ENCODE measurements around the gene INF2.
"Not testable (repeated sequence)": the region's sequence is repeated elsewhere in the genome, so short reads cannot be mapped to it uniquely, and the experiment has no call there.

INF2 gene

GRCh38 chr14:104717137-104717536 is 27.7 kb downstream of the INF2 start:
- no peak for DNase-seq

DNA sequence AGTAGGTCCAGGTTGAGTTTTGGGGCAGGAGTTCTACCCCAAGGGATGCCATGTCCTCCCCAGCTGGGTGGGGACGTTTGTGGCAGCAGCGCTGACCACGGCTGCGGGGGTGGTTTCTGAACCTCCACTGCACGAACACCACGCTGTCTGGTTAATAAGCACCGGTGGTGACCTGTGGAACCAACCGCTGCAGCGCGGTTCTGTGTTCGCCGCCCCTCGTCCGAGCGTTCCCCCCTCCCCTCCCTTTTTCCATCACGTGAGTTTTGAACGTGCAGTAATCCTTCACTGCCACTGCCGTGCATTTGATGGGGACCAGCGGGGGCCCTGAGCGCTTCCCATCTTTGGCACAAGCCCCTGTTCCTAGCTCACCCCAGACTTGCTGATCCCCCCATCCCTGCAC is 28.2 kb downstream of the INF2 start:
- no peak for DNase-seq

DNA sequence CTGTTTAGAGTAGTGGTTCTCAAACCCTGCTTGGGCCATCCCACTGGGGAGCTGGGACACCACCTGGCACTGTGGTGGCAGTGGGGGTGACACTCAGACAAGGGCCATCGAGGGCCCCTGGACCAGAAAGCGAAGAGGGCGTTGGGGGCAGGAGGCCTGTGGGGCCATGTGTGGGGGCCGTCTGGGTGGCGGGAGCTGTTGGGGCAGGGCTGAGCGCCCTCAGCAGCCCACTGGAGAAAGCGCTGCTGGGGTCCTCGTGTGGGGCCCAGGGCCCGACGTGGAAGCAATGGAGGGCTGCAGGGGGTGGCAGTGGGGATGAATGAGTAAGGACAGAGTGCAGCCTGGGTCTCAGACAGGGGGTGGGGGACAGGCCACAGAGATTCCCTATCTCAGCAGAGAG is 28.7 kb downstream of the INF2 start:
- DNase-seq: no peak

DNA sequence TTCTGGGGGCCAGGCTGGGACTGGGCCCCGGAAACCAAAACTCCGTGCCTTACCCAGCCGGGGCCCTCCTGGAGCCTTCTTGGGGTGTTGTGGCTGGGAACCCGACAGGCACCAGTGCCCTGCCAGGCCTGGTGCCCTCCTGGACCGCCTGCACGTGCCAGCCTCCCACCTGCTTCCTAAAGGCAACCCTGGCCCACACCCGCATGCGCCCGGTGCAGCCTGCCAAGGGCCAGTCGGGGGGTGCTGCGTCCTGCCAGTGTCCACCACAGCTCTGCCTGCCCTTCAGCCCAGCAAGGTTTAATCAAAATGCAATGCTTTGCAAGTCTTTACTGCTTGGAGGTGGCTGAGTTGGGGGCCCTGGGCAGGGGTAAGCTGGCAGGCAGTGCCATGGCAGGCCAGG is 29.5 kb downstream of the INF2 start:
- DNase-seq: no peak

DNA sequence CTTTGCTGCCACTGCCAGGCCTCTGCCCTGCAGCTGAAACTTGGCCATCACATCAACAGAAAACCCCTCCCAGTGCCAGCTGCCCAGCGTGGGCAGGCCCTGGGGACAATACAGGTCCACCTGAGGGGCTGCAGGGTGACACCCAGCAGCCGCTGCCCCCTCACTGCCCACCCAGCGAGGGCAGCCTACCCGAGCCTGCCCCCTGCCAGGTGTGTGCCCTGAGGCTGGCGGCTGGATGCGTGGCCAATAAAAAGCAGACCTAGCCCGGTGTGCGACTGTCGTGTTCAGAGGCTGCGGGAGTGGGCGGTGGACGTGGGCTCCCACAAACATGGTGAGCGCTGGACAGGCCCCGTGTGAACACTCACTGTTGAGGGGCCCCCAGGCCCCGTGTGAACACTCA is 29.9 kb downstream of the INF2 start:
- no peak for DNase-seq

DNA sequence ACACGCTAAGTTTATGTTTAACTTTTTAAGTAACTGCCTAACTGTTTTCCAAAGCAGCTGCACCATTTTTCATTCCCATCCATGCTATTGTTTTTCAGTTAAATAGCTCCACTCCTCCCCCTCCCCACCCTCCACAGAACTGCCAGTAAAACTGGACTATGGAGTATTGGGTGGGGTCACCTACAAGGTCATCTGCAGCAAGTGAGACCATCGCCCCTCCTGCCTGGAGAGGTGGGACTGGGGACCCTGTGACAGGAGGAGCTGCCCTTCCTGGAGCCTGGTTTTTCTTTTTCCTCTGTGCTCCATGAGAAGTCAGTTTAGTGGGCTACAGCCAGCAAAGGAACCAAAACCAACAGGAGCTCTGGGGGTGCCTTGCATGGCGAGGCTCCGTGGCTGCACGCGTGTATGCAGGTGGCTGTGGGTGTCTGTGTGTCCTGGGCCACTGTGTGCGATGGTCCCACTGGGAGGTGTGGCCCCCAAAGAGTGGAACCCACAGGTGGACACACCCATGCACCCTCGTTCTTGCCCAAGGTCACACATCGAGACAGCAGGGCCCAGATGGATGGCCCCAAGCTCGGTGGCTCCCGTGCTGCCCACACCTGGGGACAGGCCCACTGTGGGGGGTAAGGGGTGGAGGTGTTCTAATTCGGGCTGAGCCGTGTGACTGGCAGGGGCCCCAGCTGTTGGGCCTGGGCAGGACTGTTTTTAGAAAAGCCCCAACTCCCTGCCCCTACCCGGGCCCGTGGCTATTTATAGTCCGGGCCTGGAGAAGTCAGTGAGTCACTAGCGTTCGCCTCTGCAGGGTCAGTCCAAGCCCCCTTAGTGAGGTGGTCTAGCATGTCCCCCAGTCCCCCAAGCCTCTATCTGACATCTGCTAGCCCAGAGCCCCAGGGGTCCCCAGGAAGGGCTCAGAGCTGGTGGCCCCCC is 32.4 kb downstream of the INF2 start:
- DNase-seq: peak in 1 of 58 donors; percentile 24

DNA sequence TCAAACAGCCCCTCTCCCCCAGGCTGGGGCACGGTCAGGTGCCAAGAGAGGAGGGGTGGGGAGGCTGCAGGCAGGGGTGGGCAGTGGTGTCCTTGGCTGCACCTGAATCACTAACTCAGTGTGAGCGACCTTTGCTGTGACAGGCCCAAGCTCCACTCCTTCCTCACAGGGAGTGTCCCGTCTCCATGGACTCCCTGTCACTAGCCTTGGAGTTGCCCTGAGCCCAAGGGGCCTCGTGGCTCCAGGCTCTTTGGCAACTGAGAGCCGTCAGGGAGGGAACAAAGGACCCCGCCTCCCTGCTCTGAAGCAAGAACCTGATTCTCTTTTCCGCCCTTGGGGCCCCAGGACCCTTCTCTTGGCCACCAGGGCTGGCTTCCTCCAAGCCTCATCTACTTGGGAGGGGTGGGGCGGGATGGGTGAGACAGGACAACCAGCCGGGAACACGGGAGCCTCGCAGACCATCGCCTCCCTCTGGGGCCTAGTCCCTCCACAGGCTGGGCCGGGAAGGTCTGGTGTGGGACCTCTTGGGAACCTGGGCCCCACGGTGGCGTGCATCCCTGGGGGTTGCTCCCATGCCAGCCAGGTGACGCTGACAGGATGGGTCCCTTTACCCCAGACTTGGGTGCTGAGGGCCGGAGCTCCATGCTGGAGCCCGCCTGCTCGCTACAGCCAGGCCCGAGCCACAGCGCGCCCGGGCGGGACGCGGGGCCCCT is 33.7 kb downstream of the INF2 start:
- peak in 1 of 58 donors; percentile 30 for DNase-seq

DNA sequence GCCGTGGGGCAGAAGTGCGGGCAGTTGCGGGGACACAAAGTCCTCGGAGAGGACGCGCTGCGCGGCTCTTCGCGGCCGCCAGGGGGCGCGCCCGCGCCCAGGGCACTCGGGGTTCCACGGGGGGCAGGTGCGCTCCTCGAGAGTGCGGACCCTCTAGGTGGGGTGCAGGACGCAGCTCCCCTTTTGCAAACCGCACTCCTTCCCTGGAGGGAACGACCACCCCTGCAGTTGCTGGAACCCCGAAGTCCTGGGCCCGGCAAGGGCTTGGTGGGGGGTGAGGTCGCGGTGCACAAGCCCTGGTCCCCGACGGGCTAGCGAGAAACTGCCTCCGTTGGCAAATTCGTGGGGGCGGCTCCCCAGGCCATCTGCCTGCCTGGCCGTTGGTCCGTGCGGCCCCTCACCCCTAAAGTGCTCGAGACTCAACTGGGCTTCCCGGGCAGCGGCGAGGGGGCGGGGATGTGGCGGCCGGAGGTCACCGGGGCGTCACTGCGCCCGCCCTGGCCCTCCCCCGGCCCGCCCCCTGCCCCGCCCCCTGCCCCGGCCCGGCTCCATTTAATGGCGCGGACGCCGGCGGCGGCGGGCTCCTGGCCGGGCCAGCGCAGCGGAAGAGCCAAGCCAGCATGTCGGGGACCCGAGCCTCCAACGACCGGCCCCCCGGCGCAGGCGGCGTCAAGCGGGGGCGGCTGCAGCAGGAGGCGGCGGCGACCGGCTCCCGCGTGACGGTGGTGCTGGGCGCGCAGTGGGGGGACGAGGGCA is 34.4 kb downstream of the INF2 start, which contains the start of gene ADSS1:
ADSS1 (plus strand) TSS at position 579 of the 756 bp plus-strand sequence; CDS start at position 621, 42 bp downstream.
- DNase-seq: peak in 40 of 58 donors; percentile 12 to 71 (median 47)

GRCh38 chr14:104724407-104724980 is 35.1 kb downstream of the INF2 start:
- peak in 9 of 58 donors; percentile 41 to 86 (median 57) for DNase-seq

GRCh38 chr14:104724981-104725771 is 35.8 kb downstream of the INF2 start:
- DNase-seq: peak in 25 of 58 donors; percentile 6 to 86 (median 43)

DNA sequence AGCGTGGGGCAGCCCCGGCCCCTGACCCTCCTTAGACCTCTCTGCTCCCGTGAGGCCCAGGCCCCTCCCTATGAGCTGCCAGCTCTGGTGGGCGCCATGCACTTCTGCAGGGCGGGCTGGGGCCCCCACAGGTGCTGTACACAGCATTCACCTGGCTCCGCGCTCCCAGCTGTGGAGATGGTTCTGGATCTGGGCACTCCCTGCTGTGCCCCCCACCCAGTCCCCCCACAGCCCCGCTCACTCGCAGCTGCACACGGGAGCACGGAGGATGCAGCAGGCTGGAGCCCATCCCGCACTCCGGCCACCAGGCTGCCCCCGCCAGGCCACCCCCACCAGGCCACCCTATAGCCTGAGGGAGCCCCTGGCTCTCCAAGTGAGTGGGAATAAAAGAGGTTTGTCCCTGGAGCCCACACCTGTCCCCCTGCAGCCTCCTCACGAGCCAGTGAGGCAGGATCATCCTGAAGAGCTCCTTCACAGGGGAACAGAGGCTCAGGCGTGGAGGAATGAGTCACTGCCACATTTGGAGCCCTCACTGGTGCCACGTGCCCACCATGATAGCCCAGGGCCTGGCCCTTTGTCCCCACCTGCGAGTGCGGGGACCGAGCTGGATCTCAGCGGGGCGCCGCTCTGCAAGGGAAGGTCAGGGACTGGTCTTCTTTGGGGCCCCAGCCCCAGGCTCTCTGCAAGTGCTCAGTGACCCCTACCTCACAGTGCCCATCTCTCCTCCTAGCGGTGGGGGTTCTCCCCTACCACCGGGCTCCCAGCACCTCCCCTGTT is 36.5 kb downstream of the INF2 start:
- no peak for DNase-seq

DNA sequence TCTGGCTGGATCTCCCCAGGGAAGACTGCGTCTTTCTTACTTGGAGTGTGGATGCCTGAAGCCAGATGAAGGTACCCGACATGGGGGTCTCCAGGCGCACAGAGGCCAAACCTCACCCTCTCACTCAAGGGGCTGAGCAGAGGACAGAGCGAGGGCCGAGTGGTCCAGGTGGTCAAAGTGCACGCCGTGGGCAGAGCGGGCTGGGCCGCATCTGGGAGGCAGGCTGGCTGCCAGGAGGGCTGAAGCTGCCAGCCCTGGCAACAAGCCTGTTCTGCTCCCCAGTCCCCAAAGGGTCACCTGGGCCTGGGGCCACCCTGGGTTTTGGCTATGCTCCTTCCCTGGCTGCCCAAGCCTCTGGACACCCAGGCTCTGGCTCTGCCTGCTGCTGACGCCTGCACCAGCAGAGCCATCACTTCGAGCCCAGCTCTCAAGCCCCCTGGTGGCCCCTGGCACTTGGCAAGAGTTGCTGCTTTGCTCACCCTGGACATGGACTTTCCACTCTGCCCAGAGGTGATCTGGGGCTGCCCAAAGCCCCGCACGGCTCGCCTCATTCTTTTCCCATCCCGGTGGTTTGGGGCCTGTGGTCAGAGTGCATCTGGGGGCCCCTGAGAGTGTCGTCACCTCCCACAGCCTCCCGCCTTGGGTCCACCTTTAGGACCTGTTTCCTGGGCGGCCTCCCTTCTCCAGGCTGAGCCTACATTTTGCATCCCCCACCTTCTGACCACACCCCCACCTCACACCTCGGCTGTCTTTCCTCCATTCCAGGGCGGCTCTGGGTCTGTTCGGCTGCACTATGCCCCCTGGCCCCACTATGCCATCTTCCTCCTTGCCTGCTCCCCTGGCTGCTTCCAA is 37.4 kb downstream of the INF2 start:
- peak in 3 of 58 donors; percentile 8 to 33 (median 20) for DNase-seq

- no peak for DNase-seq
Measured at GRCh38 chr14:104728631-104729030, 39.2 kb downstream of the INF2 start.

DNA sequence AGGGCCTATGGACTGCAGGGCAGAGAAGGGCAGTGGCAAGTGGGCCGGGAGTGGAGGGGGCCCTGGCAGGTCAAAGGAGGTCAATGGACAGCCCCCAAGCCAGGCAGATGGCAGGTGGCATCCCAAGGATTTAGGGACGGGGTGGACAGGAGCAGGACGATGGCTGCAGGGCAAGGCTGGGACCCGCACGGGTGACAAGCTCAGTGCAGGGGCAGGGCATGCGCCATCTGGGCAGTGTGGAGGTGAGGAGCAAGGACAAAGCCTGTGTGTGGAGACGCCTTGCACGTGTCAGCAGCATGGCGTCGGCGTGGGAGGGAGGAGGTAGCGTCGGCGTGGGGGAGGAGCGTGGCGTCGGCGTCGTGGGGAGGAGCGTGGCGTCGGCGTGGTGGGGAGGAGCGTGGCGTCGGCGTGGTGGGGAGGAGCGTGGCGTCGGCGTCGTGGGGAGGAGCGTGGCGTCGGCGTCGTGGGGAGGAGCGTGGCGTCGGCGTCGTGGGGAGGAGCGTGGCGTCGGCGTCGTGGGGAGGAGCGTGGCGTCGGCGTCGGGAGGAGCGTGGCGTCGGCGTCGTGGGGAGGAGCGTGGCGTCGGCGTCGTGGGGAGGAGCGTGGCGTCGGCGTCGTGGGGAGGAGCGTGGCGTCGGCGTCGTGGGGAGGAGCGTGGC is 39.9 kb downstream of the INF2 start:
- not testable (repeated sequence) for DNase-seq

DNA sequence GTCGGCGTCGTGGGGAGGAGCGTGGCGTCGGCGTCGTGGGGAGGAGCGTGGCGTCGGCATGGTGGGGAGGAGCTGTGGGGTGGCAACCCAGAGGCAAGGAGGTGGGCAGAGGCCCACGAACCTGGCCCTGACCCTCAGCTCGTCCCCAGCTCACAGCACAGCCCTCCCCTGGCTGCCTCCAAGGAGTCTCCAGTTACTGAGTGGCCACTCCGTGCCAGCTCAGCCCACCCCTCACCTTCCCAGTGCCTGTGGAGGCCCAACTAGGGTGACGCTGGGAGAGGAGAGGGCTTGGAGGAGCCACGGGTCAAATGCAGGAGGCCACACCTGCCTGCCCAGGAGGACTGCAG is 40.4 kb downstream of the INF2 start:
- no peak for DNase-seq

DNA sequence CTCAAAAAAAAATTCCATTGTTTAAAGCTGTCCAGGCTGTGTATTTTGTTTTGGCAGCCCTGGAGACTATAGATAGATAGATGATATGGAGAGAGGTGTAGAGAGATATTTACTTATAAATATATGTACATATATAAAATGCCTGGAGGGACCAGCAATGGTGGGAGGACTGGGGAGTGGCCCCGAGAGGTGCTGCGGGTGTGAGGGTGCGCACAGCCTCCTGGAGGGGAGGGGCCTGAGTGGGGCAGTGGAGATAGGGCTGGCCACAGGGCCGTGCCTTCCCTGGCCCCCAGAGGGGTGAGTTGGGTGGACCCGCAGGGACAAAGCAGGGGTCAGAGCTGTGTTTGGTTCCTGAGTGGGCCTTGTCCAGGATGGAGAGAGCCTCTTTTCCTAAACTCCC is 41.1 kb downstream of the INF2 start:
- no peak for DNase-seq

DNA sequence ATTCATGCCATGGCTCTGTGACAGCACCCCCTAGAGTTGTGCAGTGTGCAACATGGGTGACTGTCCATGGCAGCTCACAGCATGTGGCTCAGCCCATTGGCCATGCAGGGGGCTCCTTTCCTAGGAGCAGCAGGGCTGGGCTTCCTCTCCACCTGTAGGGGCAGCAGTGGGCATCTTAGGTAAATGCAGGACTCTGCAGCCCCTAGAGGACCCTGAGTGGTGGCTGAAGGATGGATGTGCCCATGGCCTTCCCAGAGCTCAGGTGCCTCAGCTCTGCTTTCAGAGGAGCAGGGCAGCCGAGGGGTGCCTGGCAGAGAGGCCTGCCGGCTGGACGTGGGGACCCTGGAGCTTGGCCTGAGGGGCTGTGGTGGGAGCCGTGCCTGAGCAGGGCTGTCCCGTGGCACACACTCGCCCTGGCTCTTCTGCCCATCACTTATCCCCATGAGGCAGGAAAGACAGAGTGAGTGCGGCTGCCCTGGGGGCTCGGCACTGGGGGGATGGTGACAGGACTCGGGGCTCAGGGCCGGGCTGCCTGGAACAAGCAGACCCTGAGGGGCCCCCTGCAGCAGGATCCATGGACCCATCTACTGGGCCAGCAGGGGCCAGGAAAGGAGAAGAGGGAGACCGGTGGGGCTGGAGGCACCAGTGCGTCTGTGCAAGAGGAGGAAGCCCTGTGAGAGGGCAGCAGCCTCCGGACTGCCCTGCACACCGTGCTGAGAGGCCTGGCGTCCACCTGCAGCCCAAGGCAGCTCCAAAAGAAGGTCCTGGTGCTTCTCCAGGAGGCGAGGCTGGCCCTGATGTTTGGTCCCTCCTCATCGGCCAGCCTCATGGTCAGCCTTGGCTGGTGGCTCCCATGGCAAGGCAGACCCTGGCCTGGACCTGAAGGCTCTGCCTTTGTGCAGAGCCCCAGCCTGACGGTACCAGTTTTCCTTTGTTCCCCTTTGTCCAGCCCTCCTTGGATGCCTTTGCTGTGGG is 42.2 kb downstream of the INF2 start:
- DNase-seq: no peak

Measured in anterior cingulate cortex (tissue), 58 donors.